HepG2 (cell line): ENCODE results near the gene RBM19. TPM values are rescaled to one million over a fixed set of nuclear protein-coding genes. Genes with fewer than 3 reads are reported as not detected.

Experiments used
- ATAC-seq: fragments of 200-7000 bp; cut with Tn5 transposase; 3 replicates; pipeline ENCODE4 v1.9.1; 2020; ENCODE audit warnings: mild to moderate bottlenecking, moderate library complexity
- BruUV-seq: library from RNA; stranded (reverse); fragments of 400-500 nt; replicated peaks from 2 replicates; lab custom pipeline; 2021; lab: Mats Ljungman, UMichigan
- CTCF ChIA-PET: fragments of 300-600 bp; formaldehyde crosslinking; extraction: SDS; loops from one replicate; lab custom pipeline; 2021; ENCODE audit warnings: low total read pairs, inconsistent platforms, low intra/inter-chr PET ratio; lab: Yijun Ruan, JAX
- POLR2A ChIA-PET: fragments of 350-600 bp; sonication (Branson Sonifier 250); formaldehyde crosslinking; loops from one replicate; lab custom pipeline; 2020; ENCODE audit warnings: antibody characterized with exemption, inconsistent platforms; lab: Yijun Ruan, JAX
- DNase-seq: peaks from one replicate; pipeline ENCODE4 v3.0.0-alpha.2; 2015; ENCODE audit warnings: low spot score
- FAIRE-seq: peaks from 3 replicates; lab custom pipeline; 2011; peaks lifted over from hg19 to GRCh38; lab: Jason Lieb, UNC
- H2AFZ ChIP-seq: one replicate; pipeline ENCODE4 v1.6.1; 2011; ENCODE audit warnings: low read length, inconsistent platforms
- H3K27ac ChIP-seq: fragments of 300-600 bp; 3 replicates; pipeline ENCODE4 v1.8.0; 2011; ENCODE audit warnings: mixed run types, mild to moderate bottlenecking, mixed read lengths, low read length, inconsistent platforms; ENCODE audit not compliant: insufficient read depth; ENCODE audit errors: extremely low read length
- H3K27me3 ChIP-seq, 2 experiments: fragments of 200-600 bp in 1 of 2; 2 replicates in 1 of 2; 3 replicates in 1 of 2; pipeline versions ENCODE4 v1.6.0 to v1.8.0; 2011; ENCODE audit warnings: low read length in 2 of 2, mild to moderate bottlenecking in 2 of 2, moderate library complexity in 2 of 2, inconsistent platforms in 1 of 2; ENCODE audit not compliant: insufficient read depth in 2 of 2, control insufficient read depth in 1 of 2
- H3K36me3 ChIP-seq, 2 experiments: fragments of 200-600 bp in 1 of 2; replicated peaks in 1 of 2; 2 replicates in 1 of 2; 3 replicates in 1 of 2; pipeline versions ENCODE4 v1.5.1 to v1.8.0; 2011; ENCODE audit warnings: low read length in 2 of 2, inconsistent platforms in 1 of 2; ENCODE audit not compliant: insufficient read depth in 2 of 2, control insufficient read depth in 1 of 2
- H3K4me1 ChIP-seq: 2 replicates; pipeline ENCODE4 v1.5.1; 2012; ENCODE audit warnings: low read length, inconsistent platforms; ENCODE audit not compliant: insufficient read depth
- H3K4me2 ChIP-seq: 2 replicates; pipeline ENCODE4 v1.6.0; 2011; ENCODE audit warnings: low read depth, low read length, inconsistent platforms
- H3K4me3 ChIP-seq, 3 experiments: fragments of 200-600 bp in 1 of 3; sonication (generic), shearing (Covaris generic) in 1 of 3; replicated peaks in 1 of 3; 2 replicates each; pipeline ENCODE4 v1.5.1; 2011 to 2016; ENCODE audit warnings: low read length in 3 of 3, inconsistent platforms in 2 of 3, low read depth in 2 of 3, mild to moderate bottlenecking in 2 of 3, control low read depth in 1 of 3, mixed read lengths in 1 of 3; ENCODE audit not compliant: insufficient read depth in 1 of 3
- H3K79me2 ChIP-seq: one replicate; pipeline ENCODE4 v1.6.1; 2011; ENCODE audit warnings: low read length, inconsistent platforms; ENCODE audit not compliant: insufficient read depth
- H3K9ac ChIP-seq: 2 replicates; pipeline ENCODE4 v1.6.0; 2011; ENCODE audit warnings: mild to moderate bottlenecking, low read depth, low read length, inconsistent platforms; ENCODE audit not compliant: insufficient read depth
- H3K9me3 ChIP-seq: 2 replicates; pipeline ENCODE4 v1.5.1; 2012; ENCODE audit warnings: mild to moderate bottlenecking, low read length
- H4K20me1 ChIP-seq: 2 replicates; pipeline ENCODE4 v1.6.0; 2011; ENCODE audit warnings: inconsistent platforms, mild to moderate bottlenecking, low read length, moderate library complexity; ENCODE audit not compliant: insufficient read depth
- ETV6 ChIP-seq: sonication (generic); formaldehyde crosslinking; conservative IDR thresholded peaks from 2 replicates; pipeline ENCODE4 v1.4.0; 2020; ENCODE audit warnings: missing genetic modification reagents
- EZH2 ChIP-seq: conservative IDR thresholded peaks from 2 replicates; pipeline ENCODE4 v1.6.1; 2012; ENCODE audit warnings: mild to moderate bottlenecking, low read depth, low read length, moderate library complexity
- FOXA1 ChIP-seq, 2 experiments: fragments of 450-650 bp in 1 of 2; sonication (generic) in 1 of 2; formaldehyde crosslinking in 1 of 2; IDR thresholded peaks; 2 replicates each; pipeline versions ENCODE4 v1.4.0 to v1.6.1; 2016 to 2020; ENCODE audit warnings: missing genetic modification reagents in 1 of 2
- IKZF5 ChIP-seq: IDR thresholded peaks from 2 replicates; pipeline ENCODE4 v1.6.1; 2018; ENCODE audit warnings: missing genetic modification reagents, mild to moderate bottlenecking, missing compliant biosample characterization
- KLF11 ChIP-seq: IDR thresholded peaks from 2 replicates; pipeline ENCODE4 v1.6.1; 2016; ENCODE audit warnings: missing compliant biosample characterization
- KMT2B ChIP-seq: IDR thresholded peaks from 2 replicates; pipeline ENCODE4 v1.6.1; 2016; ENCODE audit warnings: missing genetic modification reagents, missing compliant biosample characterization
- ZNF263 ChIP-seq: sonication (generic); formaldehyde crosslinking; IDR thresholded peaks from 2 replicates; pipeline ENCODE4 v1.4.0; 2020; ENCODE audit warnings: missing genetic modification reagents
- ZNF747 ChIP-seq: sonication (generic); formaldehyde crosslinking; IDR thresholded peaks from 2 replicates; pipeline ENCODE4 v1.8.1; 2023; ENCODE audit warnings: missing genetic modification reagents, mild to moderate bottlenecking, borderline replicate concordance
- WGBS: methylation state at CpG from one replicate; pipeline ENCODE4 v1.1.6; 2017; ENCODE audit warnings: low lambda C conversion rate; 5-methylcytosine and 5-hydroxymethylcytosine counted together
- in situ Hi-C: cut with HindIII; loops from 2 replicates; pipeline ENCODE4 v1.10.0; 2017; ENCODE audit warnings: low pct_unique_long_range_greater_than_20kb; ENCODE audit not compliant: extremely low pct_ligation_motif_present
- intact Hi-C: fragments of 100-400 bp; cut with micrococcal nuclease; formaldehyde crosslinking; loops from one replicate; pipeline ENCODE4 v1.10.0; 2022; ENCODE audit not compliant: unreplicated experiment
- polyA plus RNA-seq, 8 experiments: library from polyadenylated mRNA; depleted of rRNA in 3 of 8; stranded (reverse) in 7 of 8; unstranded in 1 of 8; fragments of >200 nt; fragmentation: Illumina TruSeq in 4 of 8; extraction: Trizol in 4 of 8; gene quantifications; 2 replicates each; pipeline versions ENCODE4 v1.2.1 to v1.2.3, GENCODE V29; 2011 to 2016; ENCODE audit warnings: low read depth in 4 of 8, missing spikeins in 1 of 8, mixed read lengths in 1 of 8; ENCODE audit not compliant: insufficient read depth in 1 of 8
- total RNA-seq, 5 experiments: library from RNA; depleted of rRNA; stranded (reverse); fragments of >200 nt; fragmentation: Illumina TruSeq; extraction: Trizol; gene quantifications; 2 replicates each; pipeline ENCODE4 v1.2.3, GENCODE V29; 2016; ENCODE audit warnings: low read depth in 1 of 5
- TF ChIP-seq, protein P1 (sequence below): sonication (generic); formaldehyde crosslinking; IDR thresholded peaks from 2 replicates; pipeline ENCODE4 v1.9.0; 2021; ENCODE audit warnings: missing genetic modification reagents, borderline replicate concordance
- TF ChIP-seq, protein P2 (sequence below): sonication (generic); formaldehyde crosslinking; IDR thresholded peaks from 2 replicates; pipeline ENCODE4 v1.5.1; 2020; ENCODE audit warnings: mild to moderate bottlenecking, missing genetic modification reagents, borderline replicate concordance

RBM19 gene
- total and polyA plus RNA-seq, 2 of the 13 experiments (the other 11 are each of a cell fraction or from before 2014, with no cell fraction given) = 19.3 to 32.2 TPM

- no peaks in the 10 kb centered on the region for H3K27me3 ChIP-seq
- in situ Hi-C loops = no loop called here
- no peaks in the 10 kb centered on the region for H3K36me3 ChIP-seq
- no peak overlapping the region for H3K9ac ChIP-seq
- no peaks in the 10 kb centered on the region for H3K79me2 ChIP-seq
- BruUV-seq = no TSS peak
- TF ChIP-seq FOXA1 (IDR thresholded peaks at IDR 0.05) (no peak), FOXA1 (CRISPR knock-in tag; IDR thresholded peaks at IDR 0.05) (no peak), KMT2B (CRISPR knock-in tag) (no peak), ETV6 (CRISPR knock-in tag) (no peak), IKZF5 (CRISPR knock-in tag) (no peak), EZH2 (no peak), ZNF263 (no peak), ZNF747 (CRISPR knock-in tag) (no peak), KLF11 (no peak)
- TF ChIP-seq, protein P1, sequence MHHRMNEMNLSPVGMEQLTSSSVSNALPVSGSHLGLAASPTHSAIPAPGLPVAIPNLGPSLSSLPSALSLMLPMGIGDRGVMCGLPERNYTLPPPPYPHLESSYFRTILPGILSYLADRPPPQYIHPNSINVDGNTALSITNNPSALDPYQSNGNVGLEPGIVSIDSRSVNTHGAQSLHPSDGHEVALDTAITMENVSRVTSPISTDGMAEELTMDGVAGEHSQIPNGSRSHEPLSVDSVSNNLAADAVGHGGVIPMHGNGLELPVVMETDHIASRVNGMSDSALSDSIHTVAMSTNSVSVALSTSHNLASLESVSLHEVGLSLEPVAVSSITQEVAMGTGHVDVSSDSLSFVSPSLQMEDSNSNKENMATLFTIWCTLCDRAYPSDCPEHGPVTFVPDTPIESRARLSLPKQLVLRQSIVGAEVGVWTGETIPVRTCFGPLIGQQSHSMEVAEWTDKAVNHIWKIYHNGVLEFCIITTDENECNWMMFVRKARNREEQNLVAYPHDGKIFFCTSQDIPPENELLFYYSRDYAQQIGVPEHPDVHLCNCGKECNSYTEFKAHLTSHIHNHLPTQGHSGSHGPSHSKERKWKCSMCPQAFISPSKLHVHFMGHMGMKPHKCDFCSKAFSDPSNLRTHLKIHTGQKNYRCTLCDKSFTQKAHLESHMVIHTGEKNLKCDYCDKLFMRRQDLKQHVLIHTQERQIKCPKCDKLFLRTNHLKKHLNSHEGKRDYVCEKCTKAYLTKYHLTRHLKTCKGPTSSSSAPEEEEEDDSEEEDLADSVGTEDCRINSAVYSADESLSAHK (CRISPR knock-in tag) = no peak
- TF ChIP-seq, protein P2, sequence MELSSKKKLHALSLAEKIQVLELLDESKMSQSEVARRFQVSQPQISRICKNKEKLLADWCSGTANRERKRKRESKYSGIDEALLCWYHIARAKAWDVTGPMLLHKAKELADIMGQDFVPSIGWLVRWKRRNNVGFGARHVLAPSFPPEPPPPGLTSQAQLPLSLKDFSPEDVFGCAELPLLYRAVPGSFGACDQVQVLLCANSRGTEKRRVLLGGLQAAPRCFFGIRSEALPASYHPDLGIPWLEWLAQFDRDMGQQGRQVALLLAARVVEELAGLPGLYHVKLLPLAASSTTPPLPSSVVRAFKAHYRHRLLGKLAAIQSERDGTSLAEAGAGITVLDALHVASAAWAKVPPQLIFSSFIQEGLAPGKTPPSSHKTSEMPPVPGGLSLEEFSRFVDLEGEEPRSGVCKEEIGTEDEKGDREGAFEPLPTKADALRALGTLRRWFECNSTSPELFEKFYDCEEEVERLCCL (CRISPR knock-in tag) = no peak
- WGBS = 92% methylated on average over 12 of the region's 16 CpGs
- no peaks in the 10 kb centered on the region for H3K9me3 ChIP-seq
- no peak overlapping the region for H3K4me2 ChIP-seq
- ChIA-PET POLR2A (no interaction called here), CTCF (no interaction called here)
- no peak overlapping the region for H3K4me3 ChIP-seq
- no peak overlapping the region for H2AFZ ChIP-seq
- DNase-seq (no peak), ATAC-seq (no peak), FAIRE-seq (no peak)
- no peaks in the 10 kb centered on the region for H4K20me1 ChIP-seq
- no peak overlapping the region for H3K27ac ChIP-seq
- peaks cover 34% of the 10 kb centered on the region for H3K4me1 ChIP-seq
- intact Hi-C loops = no loop called here
These were observed 161.0 kb downstream of the RBM19 start for GRCh38 chr12:113804961-113805600.
